Erythroblast (primary cell): Measurements from ENCODE around the gene KCNH6.

Source experiments
- GATA1 ChIP-seq: IDR thresholded peaks from 2 replicates; pipeline ENCODE4 v1.6.1; 2011; ENCODE audit warnings: low read depth, mild to moderate bottlenecking, control low read depth, low read length, moderate library complexity
- POLR2A ChIP-seq: IDR thresholded peaks from 2 replicates; pipeline ENCODE4 v1.6.1; 2011; ENCODE audit warnings: mild to moderate bottlenecking, low read length

GRCh38 chr17:63592797-63593196, 69.6 kb downstream of the KCNH6 start:
- TF ChIP-seq POLR2A (no peak), GATA1 (no peak)
